Activated T-helper 17 cell treated with anti-CD3 and anti-CD28 coated beads, Interleukin-2, amount 50 U/mL, for 72 hours (primary cell): Measurements from ENCODE around the gene MYO1G. TPM values are rescaled to one million over a fixed set of nuclear protein-coding genes. Genes with fewer than 3 reads are reported as not detected.
"Not testable (repeated sequence)": the region's sequence is repeated elsewhere in the genome, so short reads cannot be mapped to it uniquely, and the experiment has no call there.

ENCODE experiments used
- ATAC-seq: fragments of 150-1000 bp; cut with Tn5 transposase; replicated peaks from 2 replicates; pipeline ENCODE4 v1.10.0; 2021; ENCODE audit warnings: mild to moderate bottlenecking, moderate library complexity
- H3K27ac Mint-ChIP-seq: one replicate; pipeline ENCODE4 v1.8.0; 2022; ENCODE audit warnings: mixed read lengths
- H3K27me3 Mint-ChIP-seq: one replicate; pipeline ENCODE4 v1.8.0; 2022; ENCODE audit warnings: mixed read lengths
- H3K36me3 Mint-ChIP-seq: one replicate; pipeline ENCODE4 v1.8.0; 2022; ENCODE audit warnings: low read depth, mild to moderate bottlenecking, mixed read lengths
- H3K4me1 Mint-ChIP-seq: one replicate; pipeline ENCODE4 v1.8.0; 2022; ENCODE audit warnings: mixed read lengths
- H3K4me3 Mint-ChIP-seq: one replicate; pipeline ENCODE4 v1.8.0; 2022; ENCODE audit warnings: mild to moderate bottlenecking, mixed read lengths
- H3K9me3 Mint-ChIP-seq: one replicate; pipeline ENCODE4 v1.8.0; 2022; ENCODE audit warnings: mixed read lengths
- total RNA-seq, 2 donors: library from RNA; stranded (reverse); gene quantifications; one replicate each; pipeline ENCODE4 v1.2.3, GENCODE V29; 2022

MYO1G gene
- total RNA-seq, 2 donors from 2014 or later: 316 to 649 TPM

DNA sequence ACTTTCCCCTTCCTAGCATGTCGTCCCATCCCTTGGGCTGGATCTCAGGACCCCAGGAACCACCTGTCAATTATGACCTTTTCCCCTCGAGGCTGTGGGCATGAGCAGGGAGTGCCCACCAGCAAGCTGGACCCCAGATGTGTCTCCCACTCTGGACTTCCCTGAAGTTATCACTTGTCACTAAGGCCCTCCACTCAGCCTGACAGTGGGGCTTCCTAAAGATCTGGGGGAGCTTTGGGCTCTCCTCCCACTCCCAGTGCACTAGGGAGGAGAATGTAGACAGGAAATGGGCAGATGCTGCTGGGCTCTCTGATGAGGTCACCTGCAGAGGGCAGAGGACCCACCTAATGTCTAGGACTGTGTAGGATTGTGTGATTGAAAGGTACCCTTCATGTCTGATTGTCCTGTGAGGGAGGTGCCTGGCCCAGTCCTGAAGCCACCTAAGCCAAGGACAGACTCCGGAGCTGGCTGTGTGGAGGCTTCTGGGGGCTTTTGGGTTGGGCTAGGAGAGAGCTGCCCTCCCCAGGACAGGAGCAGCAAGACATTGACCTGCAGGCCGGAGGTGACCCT is 18.7 kb downstream of the MYO1G start:
- Mint-ChIP-seq H3K4me1 (peaks cover 26% of the 10 kb centered on the region), H3K27ac (peak overlapping the region; percentile 94), H3K4me3 (peak overlapping the region; percentile 24), H3K9me3 (no peaks in the 10 kb centered on the region), H3K36me3 (peaks cover 58% of the 10 kb centered on the region), H3K27me3 (no peaks in the 10 kb centered on the region)
- ATAC-seq: peak; percentile 3

- Mint-ChIP-seq H3K27ac (peak overlapping the region; percentile 94), H3K4me3 (peak overlapping the region; percentile 24), H3K27me3 (no peaks in the 10 kb centered on the region), H3K9me3 (no peaks in the 10 kb centered on the region), H3K36me3 (peaks cover 52% of the 10 kb centered on the region), H3K4me1 (peaks cover 26% of the 10 kb centered on the region)
- ATAC-seq: peak; percentile 52
Measured at GRCh38 chr7:44959433-44959951, 19.3 kb downstream of the MYO1G start.

GRCh38 chr7:44958645-44959344 is 20.0 kb downstream of the MYO1G start:
- peak overlapping the region; percentile 24 for H3K4me3 Mint-ChIP-seq
- H3K4me1 Mint-ChIP-seq: peaks cover 26% of the 10 kb centered on the region
- ATAC-seq: no peak
- no peaks in the 10 kb centered on the region for H3K27me3 Mint-ChIP-seq
- no peaks in the 10 kb centered on the region for H3K9me3 Mint-ChIP-seq
- peaks cover 45% of the 10 kb centered on the region for H3K36me3 Mint-ChIP-seq
- peak overlapping the region; percentile 94 for H3K27ac Mint-ChIP-seq

DNA sequence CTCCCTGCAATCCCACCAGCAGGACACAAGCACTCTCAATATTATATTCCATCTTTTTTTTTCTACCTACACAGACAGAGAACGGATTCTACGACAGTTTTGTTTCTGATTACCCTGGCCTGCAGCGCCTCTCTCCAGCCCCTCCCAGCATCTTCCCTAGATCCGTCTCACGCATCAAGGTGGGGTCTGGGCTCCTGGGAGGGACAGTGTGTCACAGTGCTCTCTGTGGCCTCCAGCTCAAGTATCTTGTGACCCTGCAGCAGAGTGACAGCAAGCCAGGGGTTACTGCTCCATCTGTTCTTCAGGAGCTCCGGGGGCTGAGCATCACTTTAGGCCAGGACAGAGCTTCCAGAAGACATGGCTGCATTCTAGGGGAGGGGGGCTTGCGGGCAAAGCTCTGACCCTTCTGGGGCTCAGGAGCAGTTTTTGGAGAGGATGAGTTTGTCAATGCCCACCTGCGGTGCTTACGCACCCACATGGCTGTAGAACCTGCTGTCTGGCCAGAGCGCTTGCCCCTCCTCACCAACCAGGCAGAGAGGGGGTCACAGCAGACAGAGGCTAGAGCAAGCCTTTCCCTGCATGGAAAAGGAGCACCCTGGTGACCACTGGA is 22.6 kb downstream of the MYO1G start:
- ATAC-seq: no peak
- H3K9me3 Mint-ChIP-seq: no peaks in the 10 kb centered on the region
- H3K36me3 Mint-ChIP-seq: peaks cover 36% of the 10 kb centered on the region
- no peaks in the 10 kb centered on the region for H3K27me3 Mint-ChIP-seq
- H3K4me3 Mint-ChIP-seq: peak overlapping the region; percentile 5
- peak overlapping the region; percentile 71 for H3K27ac Mint-ChIP-seq
- peaks cover 26% of the 10 kb centered on the region for H3K4me1 Mint-ChIP-seq

- Mint-ChIP-seq H3K4me3 (peak overlapping the region; percentile 5), H3K27me3 (no peaks in the 10 kb centered on the region), H3K4me1 (peaks cover 26% of the 10 kb centered on the region), H3K9me3 (no peaks in the 10 kb centered on the region), H3K36me3 (peaks cover 36% of the 10 kb centered on the region), H3K27ac (peak overlapping the region; percentile 71)
- ATAC-seq: no peak
Measured at GRCh38 chr7:44955733-44956132, 23.1 kb downstream of the MYO1G start.

DNA sequence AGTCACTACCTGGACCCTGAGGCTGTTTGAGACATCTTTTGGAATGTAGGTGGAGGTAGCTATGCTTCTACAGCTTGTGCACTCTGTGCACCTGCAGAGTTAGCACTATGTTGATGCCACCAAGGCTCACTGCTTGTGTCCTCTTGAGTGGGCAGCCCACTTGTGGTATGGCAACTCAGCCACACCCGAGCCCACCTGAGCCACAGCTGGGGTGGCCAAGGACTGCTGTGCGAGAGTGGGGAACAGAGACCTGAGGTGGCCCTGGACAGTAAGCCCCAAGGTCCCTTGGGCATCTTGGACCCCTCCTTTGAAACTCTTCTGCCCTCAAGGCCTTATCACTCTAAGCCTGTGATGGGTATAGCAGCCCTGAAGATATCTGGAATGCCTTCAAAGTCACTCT is 25.7 kb downstream of the MYO1G start:
- H3K27me3 Mint-ChIP-seq: no peaks in the 10 kb centered on the region
- peaks cover 11% of the 10 kb centered on the region for H3K36me3 Mint-ChIP-seq
- peaks cover 5% of the 10 kb centered on the region for H3K4me1 Mint-ChIP-seq
- no peak overlapping the region for H3K4me3 Mint-ChIP-seq
- H3K9me3 Mint-ChIP-seq: no peaks in the 10 kb centered on the region
- no peak for ATAC-seq
- no peak overlapping the region for H3K27ac Mint-ChIP-seq

- Mint-ChIP-seq H3K27ac (no peak overlapping the region), H3K27me3 (peaks cover 3% of the 10 kb centered on the region)
Measured at GRCh38 chr7:44949303-44949702, 29.5 kb downstream of the MYO1G start.

GRCh38 chr7:44945479-44945878 is 33.3 kb downstream of the MYO1G start:
- Mint-ChIP-seq H3K36me3 (no peaks in the 10 kb centered on the region), H3K4me1 (no peaks in the 10 kb centered on the region), H3K9me3 (no peaks in the 10 kb centered on the region), H3K27ac (no peak overlapping the region), H3K4me3 (no peak overlapping the region), H3K27me3 (peaks cover 3% of the 10 kb centered on the region)
- ATAC-seq: no peak

More at GRCh38 chr7:44949303-44949702, 29.5 kb downstream of the MYO1G start:
- Mint-ChIP-seq H3K36me3 (no peaks in the 10 kb centered on the region), H3K9me3 (no peaks in the 10 kb centered on the region), H3K4me1 (no peaks in the 10 kb centered on the region), H3K4me3 (no peak overlapping the region)
- no peak for ATAC-seq

DNA sequence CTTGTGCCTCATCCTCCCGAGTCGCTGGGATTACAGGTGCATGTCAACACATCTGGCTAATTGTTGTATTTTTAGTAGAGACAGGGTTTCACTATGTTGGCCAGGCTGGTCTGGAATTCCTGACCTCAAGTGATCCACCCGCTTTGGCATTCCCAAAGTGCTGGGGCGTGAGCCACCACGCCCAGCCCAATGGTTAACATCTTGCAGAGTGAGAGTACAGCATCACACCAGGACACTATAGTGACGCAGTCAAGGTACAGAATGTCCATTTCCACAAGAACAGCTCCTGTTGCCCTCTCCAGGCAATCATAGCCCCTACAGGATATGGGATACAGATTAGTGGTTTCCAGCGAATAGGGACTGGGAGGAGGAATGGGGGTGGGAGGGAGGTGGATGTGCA is 34.0 kb downstream of the MYO1G start:
- Mint-ChIP-seq H3K27ac (no peak overlapping the region), H3K27me3 (peaks cover 3% of the 10 kb centered on the region), H3K4me3 (no peak overlapping the region), H3K4me1 (no peaks in the 10 kb centered on the region), H3K9me3 (no peaks in the 10 kb centered on the region), H3K36me3 (no peaks in the 10 kb centered on the region)
- no peak for ATAC-seq

DNA sequence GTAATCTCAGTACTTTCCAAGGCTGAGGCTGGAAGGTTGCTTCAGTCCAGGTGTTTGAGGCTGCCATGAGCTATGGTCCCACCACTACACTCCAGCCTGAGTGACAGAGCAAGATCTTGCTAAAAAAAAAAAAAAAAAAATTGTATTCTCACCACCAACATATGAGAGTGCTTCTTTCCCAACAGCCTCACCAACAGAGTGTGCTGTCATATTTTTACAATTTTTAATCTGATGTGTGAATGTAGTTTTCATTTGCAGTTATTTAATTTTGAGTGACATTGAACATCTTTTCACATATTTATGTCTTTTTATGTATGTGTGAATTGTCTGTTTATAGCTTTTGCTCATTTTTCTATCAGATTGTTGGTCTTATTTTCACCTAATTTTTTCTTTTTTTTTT is 35.2 kb downstream of the MYO1G start:
- no peaks in the 10 kb centered on the region for H3K36me3 Mint-ChIP-seq
- H3K27ac Mint-ChIP-seq: no peak overlapping the region
- no peaks in the 10 kb centered on the region for H3K9me3 Mint-ChIP-seq
- H3K4me3 Mint-ChIP-seq: no peak overlapping the region
- no peak for ATAC-seq
- H3K27me3 Mint-ChIP-seq: peaks cover 6% of the 10 kb centered on the region
- no peaks in the 10 kb centered on the region for H3K4me1 Mint-ChIP-seq

DNA sequence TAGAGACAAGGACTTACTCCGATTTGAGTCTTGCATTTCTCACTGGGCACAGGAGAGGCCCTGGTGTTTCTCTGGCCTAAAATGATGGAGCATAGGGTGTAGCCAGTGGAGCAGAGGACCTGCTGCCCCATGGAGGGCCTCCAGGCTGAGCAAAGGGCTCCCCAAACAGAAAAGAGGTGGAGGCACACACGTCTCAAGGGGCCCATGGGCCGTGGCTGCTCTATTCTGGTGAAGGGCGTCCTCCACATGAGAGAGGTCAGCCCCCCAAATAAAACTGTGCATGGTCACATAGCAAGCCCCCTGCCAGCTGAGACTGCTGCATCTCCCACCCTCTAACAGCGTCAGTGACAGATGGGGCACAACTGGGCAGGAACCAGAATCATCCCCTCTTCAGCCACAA is 41.4 kb downstream of the MYO1G start:
- Mint-ChIP-seq H3K36me3 (no peaks in the 10 kb centered on the region), H3K4me1 (no peaks in the 10 kb centered on the region), H3K27me3 (peaks cover 5% of the 10 kb centered on the region), H3K9me3 (no peaks in the 10 kb centered on the region), H3K4me3 (no peak overlapping the region), H3K27ac (no peak overlapping the region)
- no peak for ATAC-seq

GRCh38 chr7:44936322-44936721 is 42.5 kb downstream of the MYO1G start:
- Mint-ChIP-seq H3K4me3 (no peak overlapping the region), H3K9me3 (no peaks in the 10 kb centered on the region), H3K27ac (no peak overlapping the region)

DNA sequence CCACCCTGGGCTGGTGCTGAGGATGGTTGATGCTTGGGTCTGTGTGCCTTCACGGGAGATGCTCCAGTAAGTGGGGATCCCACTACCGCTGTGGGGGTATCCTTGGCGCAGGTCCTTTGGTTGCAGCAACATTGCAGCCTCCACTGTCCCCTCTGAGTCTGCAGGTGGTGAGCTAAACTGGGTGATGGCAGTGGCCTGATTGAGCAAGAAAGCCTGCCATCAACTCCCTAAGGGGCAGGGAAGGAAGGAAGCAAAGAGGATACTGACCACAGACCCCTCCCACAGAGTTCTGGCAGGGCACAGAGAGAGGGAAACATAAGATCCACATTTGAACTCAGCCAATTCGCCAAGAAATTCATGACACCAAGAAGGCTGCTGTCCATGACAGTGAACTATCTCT is 43.2 kb downstream of the MYO1G start:
- Mint-ChIP-seq H3K4me1 (no peaks in the 10 kb centered on the region), H3K4me3 (no peak overlapping the region), H3K9me3 (no peaks in the 10 kb centered on the region), H3K27me3 (peaks cover 8% of the 10 kb centered on the region), H3K36me3 (no peaks in the 10 kb centered on the region), H3K27ac (no peak overlapping the region)
- no peak for ATAC-seq

More at GRCh38 chr7:44936322-44936721, 42.5 kb downstream of the MYO1G start:
- peak; percentile 57 for ATAC-seq
- Mint-ChIP-seq H3K36me3 (no peaks in the 10 kb centered on the region), H3K4me1 (no peaks in the 10 kb centered on the region), H3K27me3 (peaks cover 7% of the 10 kb centered on the region)

DNA sequence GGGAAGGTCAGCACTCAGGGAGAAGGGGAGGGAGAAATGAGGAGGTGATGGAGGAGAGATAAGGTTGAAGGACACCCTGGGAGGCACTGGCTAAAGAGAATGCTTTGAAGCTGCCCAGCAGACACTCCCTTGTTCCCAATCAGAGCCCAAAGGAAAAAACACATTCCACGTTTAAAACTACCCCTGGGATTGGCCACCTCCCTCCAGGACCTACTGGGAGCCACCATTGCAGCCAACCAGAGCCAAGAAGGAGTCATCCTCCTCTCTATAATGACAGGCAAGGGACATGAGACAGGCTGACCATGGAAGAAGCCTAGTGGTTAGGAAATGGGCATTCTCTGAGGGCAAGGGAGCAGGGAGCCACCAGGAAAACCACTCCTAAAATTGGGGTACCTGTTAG is 43.8 kb downstream of the MYO1G start:
- Mint-ChIP-seq H3K36me3 (no peaks in the 10 kb centered on the region), H3K4me3 (no peak overlapping the region), H3K27me3 (peaks cover 8% of the 10 kb centered on the region), H3K27ac (no peak overlapping the region), H3K9me3 (no peaks in the 10 kb centered on the region), H3K4me1 (no peaks in the 10 kb centered on the region)
- no peak for ATAC-seq

GRCh38 chr7:44934510-44934909 is 44.3 kb downstream of the MYO1G start:
- not testable (repeated sequence) for H3K4me1 Mint-ChIP-seq, H3K9me3 Mint-ChIP-seq, H3K4me3 Mint-ChIP-seq, ATAC-seq, H3K27me3 Mint-ChIP-seq, H3K36me3 Mint-ChIP-seq, H3K27ac Mint-ChIP-seq
